Small intestine (tissue), 7 donors: ENCODE results near the gene B4GALNT2. TPM values are rescaled to one million over a fixed set of nuclear protein-coding genes. Genes with fewer than 3 reads are reported as not detected.
A peak's percentile ranks its signal among the peaks of the same experiment; 100 is the strongest.

Experiments
- DNase-seq, 2 donors: peaks; one replicate each; pipeline versions ENCODE4 v3.0.0 to v3.0.0-alpha.2; 2013
- FAIRE-seq: peaks from 2 replicates; lab custom pipeline; 2012; peaks lifted over from hg19 to GRCh38; lab: Jason Lieb, UNC
- H3K27ac ChIP-seq, 3 donors: one replicate each; pipeline ENCODE4 v1.5.1; 2013; ENCODE audit warnings: low read length in 2 of 3, mild to moderate bottlenecking in 2 of 3, control low read depth in 1 of 3, inconsistent platforms in 1 of 3, low read depth in 1 of 3, moderate library complexity in 1 of 3
- H3K27me3 ChIP-seq, 3 donors: one replicate each; pipeline ENCODE4 v1.6.1; 2013; ENCODE audit warnings: low read length in 3 of 3, inconsistent platforms in 1 of 3; ENCODE audit not compliant: control insufficient read depth in 3 of 3, insufficient read depth in 3 of 3
- H3K36me3 ChIP-seq, 3 donors: one replicate each; pipeline ENCODE4 v1.6.1; 2013; ENCODE audit warnings: low read length in 3 of 3, inconsistent platforms in 1 of 3, low read depth in 1 of 3, mild to moderate bottlenecking in 1 of 3, moderate library complexity in 1 of 3; ENCODE audit not compliant: control insufficient read depth in 3 of 3, insufficient read depth in 2 of 3
- H3K4me1 ChIP-seq, 3 donors: one replicate each; pipeline ENCODE4 v1.6.1; 2013; ENCODE audit warnings: low read length in 2 of 3, inconsistent platforms in 1 of 3, low read depth in 1 of 3, mild to moderate bottlenecking in 1 of 3, moderate library complexity in 1 of 3; ENCODE audit not compliant: control insufficient read depth in 3 of 3, insufficient read depth in 2 of 3
- H3K4me3 ChIP-seq, 3 donors: one replicate each; pipeline ENCODE4 v1.5.1; 2013; ENCODE audit warnings: low read length in 3 of 3, control low read depth in 1 of 3, inconsistent platforms in 1 of 3, low read depth in 1 of 3, mild to moderate bottlenecking in 1 of 3, moderate library complexity in 1 of 3
- H3K9me3 ChIP-seq, 2 donors: one replicate each; pipeline ENCODE4 v1.6.1; 2013; ENCODE audit warnings: low read depth in 1 of 2, low read length in 1 of 2; ENCODE audit not compliant: control insufficient read depth in 2 of 2, insufficient read depth in 1 of 2
- WGBS, 3 donors: extraction: QIAGEN DNeasy Blood & Tissue Kit; methylation state at CpG; one replicate each; pipeline ENCODE4 v1.1.7; 2013; 5-methylcytosine and 5-hydroxymethylcytosine counted together
- polyA plus RNA-seq, 4 donors: library from polyadenylated mRNA; stranded (reverse) in 3 of 4; unstranded in 1 of 4; fragments of 200-250 nt in 3 of 4; fragments of 120-200 nt in 1 of 4; gene quantifications; one replicate each; pipeline versions ENCODE4 v1.2.1 to v1.2.3, GENCODE V29; 2013
- donor health status: healthy with polysubstance abuse.
- donor health status: control.
- donor health status: control.
- donor health status: Bipolar disorder and iron deficiency.
- donor health status: healthy.

The B4GALNT2 gene
- polyA plus RNA-seq, 4 donors: 0.13 to 3.2 (median 0.72) TPM

- WGBS, 3 donors: 40 to 57% (median 42%) methylated on average over 12 of the region's 12 CpGs
- Histone ChIP-seq H3K27ac (peak overlapping the region in 1 of 3 donors; percentile 40), H3K9me3 (no peaks in the 10 kb centered on the region), H3K4me3 (no peak overlapping the region), H3K36me3 (peaks cover 0 to 15% (median 0%) of the 10 kb centered on the region in 3 donors), H3K27me3 (peaks cover 0 to 7% (median 0%) of the 10 kb centered on the region in 3 donors), H3K4me1 (peaks cover 0 to 4% (median 3%) of the 10 kb centered on the region in 3 donors)
- FAIRE-seq: no peak
- no peak for DNase-seq
Measured at GRCh38 chr17:49214676-49215360, 82.2 kb downstream of the B4GALNT2 start.

- H3K36me3 ChIP-seq: peaks cover 0 to 18% (median 0%) of the 10 kb centered on the region in 3 donors
- H3K27me3 ChIP-seq: peaks cover 0 to 9% (median 0%) of the 10 kb centered on the region in 3 donors
- 81 to 85% (median 85%) methylated on average over 12 to 13 of the region's 13 CpGs for WGBS, 3 donors
- no peak for FAIRE-seq
- peak overlapping the region in 1 of 3 donors; percentile 68 for H3K27ac ChIP-seq
- no peak for DNase-seq
- H3K4me1 ChIP-seq: peaks cover 0 to 3% (median 0%) of the 10 kb centered on the region in 3 donors
- no peak overlapping the region for H3K4me3 ChIP-seq
- H3K9me3 ChIP-seq: no peaks in the 10 kb centered on the region
Measured at GRCh38 chr17:49216482-49216881, 83.9 kb downstream of the B4GALNT2 start.

GRCh38 chr17:49216953-49217650 lies 84.5 kb downstream of the B4GALNT2 start:
- 56 to 62% (median 57%) methylated on average over 11 of the region's 11 CpGs for WGBS, 3 donors
- FAIRE-seq (no peak), DNase-seq (no peak)
- Histone ChIP-seq H3K9me3 (no peaks in the 10 kb centered on the region), H3K27ac (peak overlapping the region in 1 of 3 donors; percentile 68), H3K4me1 (peaks cover 0 to 3% (median 0%) of the 10 kb centered on the region in 3 donors), H3K4me3 (no peak overlapping the region), H3K27me3 (peaks cover 0 to 14% (median 0%) of the 10 kb centered on the region in 3 donors), H3K36me3 (peaks cover 0 to 20% (median 0%) of the 10 kb centered on the region in 3 donors)

GRCh38 chr17:49217651-49218413 lies 85.3 kb downstream of the B4GALNT2 start:
- DNase-seq: peak in 1 of 2 donors; percentile 66
- FAIRE-seq: no peak
- no peaks in the 10 kb centered on the region for H3K9me3 ChIP-seq
- H3K27ac ChIP-seq: peak overlapping the region in 2 of 3 donors; percentile 24 to 69
- WGBS, 3 donors: 58 to 69% (median 61%) methylated on average over 17 of the region's 17 CpGs
- peaks cover 0 to 22% (median 0%) of the 10 kb centered on the region in 3 donors for H3K36me3 ChIP-seq
- H3K4me1 ChIP-seq: peaks cover 0 to 3% (median 0%) of the 10 kb centered on the region in 3 donors
- H3K4me3 ChIP-seq: no peak overlapping the region
- peaks cover 0 to 21% (median 0%) of the 10 kb centered on the region in 3 donors for H3K27me3 ChIP-seq

- Histone ChIP-seq H3K4me1 (peaks cover 0 to 9% (median 3%) of the 10 kb centered on the region in 3 donors), H3K9me3 (no peaks in the 10 kb centered on the region), H3K27ac (peak overlapping the region in 2 of 3 donors; percentile 35 to 52), H3K36me3 (peaks cover 0 to 25% (median 0%) of the 10 kb centered on the region in 3 donors), H3K27me3 (peaks cover 0 to 35% (median 6%) of the 10 kb centered on the region in 3 donors), H3K4me3 (peak overlapping the region in 1 of 3 donors; percentile 5)
- DNase-seq: peak in 1 of 2 donors; percentile 54
- FAIRE-seq: no peak
- 23 to 34% (median 28%) methylated on average over 28 to 37 of the region's 37 CpGs for WGBS, 3 donors
Measured at GRCh38 chr17:49218941-49219913, 86.7 kb downstream of the B4GALNT2 start.

GRCh38 chr17:49219987-49220386 lies 87.4 kb downstream of the B4GALNT2 start:
- FAIRE-seq: no peak
- H3K27ac ChIP-seq: peak overlapping the region in 1 of 3 donors; percentile 35
- no peaks in the 10 kb centered on the region for H3K9me3 ChIP-seq
- peaks cover 0 to 16% (median 3%) of the 10 kb centered on the region in 3 donors for H3K4me1 ChIP-seq
- H3K36me3 ChIP-seq: peaks cover 0 to 25% (median 0%) of the 10 kb centered on the region in 3 donors
- no peak for DNase-seq
- H3K4me3 ChIP-seq: no peak overlapping the region
- WGBS, 3 donors: 45 to 74% (median 67%) methylated on average over 9 to 15 of the region's 15 CpGs
- peaks cover 0 to 43% (median 6%) of the 10 kb centered on the region in 3 donors for H3K27me3 ChIP-seq

- FAIRE-seq (no peak), DNase-seq (no peak)
- Histone ChIP-seq H3K27ac (no peak overlapping the region), H3K27me3 (peaks cover 0 to 70% (median 6%) of the 10 kb centered on the region in 3 donors), H3K36me3 (peaks cover 0 to 16% (median 0%) of the 10 kb centered on the region in 3 donors), H3K4me1 (peaks cover 0 to 16% (median 0%) of the 10 kb centered on the region in 3 donors), H3K4me3 (no peak overlapping the region), H3K9me3 (no peaks in the 10 kb centered on the region)
- 5 to 18% (median 13%) methylated on average over 9 of the region's 9 CpGs for WGBS, 3 donors
Measured at GRCh38 chr17:49223168-49223516, 90.6 kb downstream of the B4GALNT2 start.
